OCI-LY3 (cell line): ENCODE measurements around the gene ATG7.

Experiments
- H2AFZ ChIP-seq: fragments of 200-600, 300-600 bp; shearing (Covaris generic); 2 replicates; pipeline ENCODE4 v1.6.0; 2014; ENCODE audit warnings: antibody characterized with exemption, low read depth, low read length
- H3K27ac ChIP-seq: fragments of 200-600, 300-600 bp; sonication (generic); 2 replicates; pipeline ENCODE4 v1.5.1; 2014; ENCODE audit warnings: mild to moderate bottlenecking, low read length, moderate library complexity, mixed read lengths
- H3K27me3 ChIP-seq: fragments of 200-600, 300-600 bp; sonication (generic); 2 replicates; pipeline ENCODE4 v1.6.1; 2014; ENCODE audit warnings: low read depth, low read length, mixed read lengths
- H3K36me3 ChIP-seq: fragments of 200-600, 300-600 bp; sonication (generic); replicated peaks from 2 replicates; pipeline ENCODE3; 2014; ENCODE audit warnings: low read depth, low read length, mixed read lengths
- H3K4me1 ChIP-seq: fragments of 300-600, 200-600 bp; sonication (generic); 2 replicates; pipeline ENCODE4 v1.6.1; 2014; ENCODE audit warnings: low read length, mixed read lengths
- H3K4me2 ChIP-seq: fragments of 200-600, 300-600 bp; sonication (generic); 2 replicates; pipeline ENCODE4 v1.6.1; 2014; ENCODE audit warnings: low read length, mixed read lengths
- H3K4me3 ChIP-seq: fragments of 300-600, 200-600 bp; sonication (generic); 2 replicates; pipeline ENCODE4 v1.5.1; 2014; ENCODE audit warnings: antibody characterized with exemption, mild to moderate bottlenecking, low read length, moderate library complexity
- H3K79me2 ChIP-seq: fragments of 300-600, 200-600 bp; shearing (Covaris generic); 2 replicates; pipeline ENCODE4 v1.6.1; 2014; ENCODE audit warnings: mild to moderate bottlenecking, low read length, mixed read lengths
- H3K9ac ChIP-seq: fragments of 300-600, 200-600 bp; shearing (Covaris generic); 2 replicates; pipeline ENCODE4 v1.6.0; 2014; ENCODE audit warnings: mild to moderate bottlenecking, low read length, moderate library complexity
- H3K9me3 ChIP-seq: fragments of 200-600, 300-600 bp; shearing (Covaris generic); 2 replicates; pipeline ENCODE4 v1.6.1; 2014; ENCODE audit warnings: low read length, mixed read lengths; ENCODE audit not compliant: insufficient read depth
- H4K20me1 ChIP-seq: fragments of 200-600, 300-600 bp; sonication (generic); 2 replicates; pipeline ENCODE4 v1.6.1; 2016; ENCODE audit warnings: low read length, mixed read lengths; ENCODE audit not compliant: insufficient read depth
- EZH2phosphoT487 ChIP-seq: fragments of 200-600 bp; shearing (Covaris generic); IDR thresholded peaks from 2 replicates; pipeline ENCODE4 v1.6.1; 2018; ENCODE audit warnings: antibody characterized with exemption, mixed run types, low read depth
- TF ChIP-seq, protein P1 (sequence below): fragments of 200-600, 300-600 bp; sonication (generic); IDR thresholded peaks from 2 replicates; pipeline ENCODE4 v1.5.1; 2014; ENCODE audit warnings: antibody characterized with exemption, low read length, low read depth

Gene ATG7

DNA sequence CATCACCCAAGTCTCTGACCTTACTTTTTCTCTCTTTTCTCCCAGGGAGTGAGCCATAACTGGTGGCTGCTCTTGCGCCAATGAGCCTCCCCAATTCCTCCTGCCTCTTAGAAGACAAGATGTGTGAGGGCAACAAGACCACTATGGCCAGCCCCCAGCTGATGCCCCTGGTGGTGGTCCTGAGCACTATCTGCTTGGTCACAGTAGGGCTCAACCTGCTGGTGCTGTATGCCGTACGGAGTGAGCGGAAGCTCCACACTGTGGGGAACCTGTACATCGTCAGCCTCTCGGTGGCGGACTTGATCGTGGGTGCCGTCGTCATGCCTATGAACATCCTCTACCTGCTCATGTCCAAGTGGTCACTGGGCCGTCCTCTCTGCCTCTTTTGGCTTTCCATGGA is 13.2 kb upstream of the ATG7 start:
- Histone ChIP-seq H3K36me3 (no peaks in the 10 kb centered on the region), H3K4me2 (no peak overlapping the region), H3K9ac (no peak overlapping the region), H3K79me2 (no peaks in the 10 kb centered on the region), H3K4me1 (no peaks in the 10 kb centered on the region), H3K9me3 (no peaks in the 10 kb centered on the region), H4K20me1 (no peaks in the 10 kb centered on the region), H2AFZ (no peak overlapping the region), H3K27ac (no peak overlapping the region), H3K27me3 (peaks cover 38% of the 10 kb centered on the region), H3K4me3 (no peak overlapping the region)
- TF ChIP-seq, protein P1, sequence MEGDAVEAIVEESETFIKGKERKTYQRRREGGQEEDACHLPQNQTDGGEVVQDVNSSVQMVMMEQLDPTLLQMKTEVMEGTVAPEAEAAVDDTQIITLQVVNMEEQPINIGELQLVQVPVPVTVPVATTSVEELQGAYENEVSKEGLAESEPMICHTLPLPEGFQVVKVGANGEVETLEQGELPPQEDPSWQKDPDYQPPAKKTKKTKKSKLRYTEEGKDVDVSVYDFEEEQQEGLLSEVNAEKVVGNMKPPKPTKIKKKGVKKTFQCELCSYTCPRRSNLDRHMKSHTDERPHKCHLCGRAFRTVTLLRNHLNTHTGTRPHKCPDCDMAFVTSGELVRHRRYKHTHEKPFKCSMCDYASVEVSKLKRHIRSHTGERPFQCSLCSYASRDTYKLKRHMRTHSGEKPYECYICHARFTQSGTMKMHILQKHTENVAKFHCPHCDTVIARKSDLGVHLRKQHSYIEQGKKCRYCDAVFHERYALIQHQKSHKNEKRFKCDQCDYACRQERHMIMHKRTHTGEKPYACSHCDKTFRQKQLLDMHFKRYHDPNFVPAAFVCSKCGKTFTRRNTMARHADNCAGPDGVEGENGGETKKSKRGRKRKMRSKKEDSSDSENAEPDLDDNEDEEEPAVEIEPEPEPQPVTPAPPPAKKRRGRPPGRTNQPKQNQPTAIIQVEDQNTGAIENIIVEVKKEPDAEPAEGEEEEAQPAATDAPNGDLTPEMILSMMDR = no peak
- no peak for TF ChIP-seq EZH2phosphoT487

GRCh38 chr3:11260460-11260859 is 11.7 kb upstream of the ATG7 start:
- TF ChIP-seq, protein P1 = peak; percentile 24; the same call in 1 of the 2 replicates
- TF ChIP-seq EZH2phosphoT487 = no peak
- no peaks in the 10 kb centered on the region for H4K20me1 ChIP-seq
- H3K27ac ChIP-seq = no peak overlapping the region
- no peak overlapping the region for H2AFZ ChIP-seq
- H3K4me2 ChIP-seq = no peak overlapping the region
- peaks cover 40% of the 10 kb centered on the region for H3K27me3 ChIP-seq
- no peak overlapping the region for H3K4me3 ChIP-seq
- no peaks in the 10 kb centered on the region for H3K36me3 ChIP-seq
- H3K4me1 ChIP-seq = no peaks in the 10 kb centered on the region
- H3K79me2 ChIP-seq = no peaks in the 10 kb centered on the region
- H3K9me3 ChIP-seq = no peaks in the 10 kb centered on the region
- no peak overlapping the region for H3K9ac ChIP-seq

- no peaks in the 10 kb centered on the region for H3K9me3 ChIP-seq
- H3K36me3 ChIP-seq = peaks cover 6% of the 10 kb centered on the region
- no peak overlapping the region for H3K9ac ChIP-seq
- no peaks in the 10 kb centered on the region for H4K20me1 ChIP-seq
- peaks cover 9% of the 10 kb centered on the region for H3K27me3 ChIP-seq
- no peak overlapping the region for H3K4me3 ChIP-seq
- H3K79me2 ChIP-seq = peaks cover 18% of the 10 kb centered on the region
- no peak overlapping the region for H2AFZ ChIP-seq
- no peak overlapping the region for H3K4me2 ChIP-seq
- H3K27ac ChIP-seq = no peak overlapping the region
- H3K4me1 ChIP-seq = peaks cover 15% of the 10 kb centered on the region
- TF ChIP-seq EZH2phosphoT487 = no peak
- TF ChIP-seq, protein P1 = no peak
Measured at GRCh38 chr3:11269007-11269406, 3.2 kb upstream of the ATG7 start.

GRCh38 chr3:11272906-11273574 is 843 bp downstream of the ATG7 start:
- Histone ChIP-seq H2AFZ (peak overlapping the region; percentile 61; the same call in 1 of the 2 replicates), H3K4me3 (peak overlapping the region; percentile 99), H3K9me3 (no peaks in the 10 kb centered on the region), H3K27ac (peak overlapping the region; percentile 27; the same call in 1 of the 2 replicates), H3K4me2 (peak overlapping the region; percentile 86), H3K36me3 (peaks cover 18% of the 10 kb centered on the region), H4K20me1 (no peaks in the 10 kb centered on the region), H3K79me2 (peaks cover 36% of the 10 kb centered on the region), H3K9ac (peak overlapping the region; percentile 92), H3K27me3 (no peaks in the 10 kb centered on the region), H3K4me1 (peaks cover 19% of the 10 kb centered on the region)
- TF ChIP-seq, protein P1 = no peak
- no peak for TF ChIP-seq EZH2phosphoT487
